SU-DHL-6 (cell line): ENCODE results near the gene PSKH1.

Experiments
- H2AFZ ChIP-seq: fragments of 200-600 bp; sonication (generic); 2 replicates; pipeline ENCODE4 v1.6.1; 2014; ENCODE audit warnings: low read depth, mild to moderate bottlenecking, moderate library complexity, mixed read lengths, antibody characterized with exemption, low read length; ENCODE audit not compliant: severe bottlenecking
- H3F3A ChIP-seq: fragments of 200-600 bp; shearing (Covaris generic); 2 replicates; pipeline ENCODE4 v1.6.0; 2016; ENCODE audit warnings: antibody characterized with exemption, mild to moderate bottlenecking; ENCODE audit not compliant: insufficient read depth
- H3K27ac ChIP-seq: fragments of 200-600 bp; sonication (generic); 2 replicates; pipeline ENCODE4 v1.5.1; 2016; ENCODE audit warnings: low read depth, mild to moderate bottlenecking, low read length, moderate library complexity, mixed read lengths
- H3K27me3 ChIP-seq: fragments of 200-600 bp; sonication (generic), shearing (Covaris generic); 2 replicates; pipeline ENCODE4 v1.6.0; 2014; ENCODE audit warnings: mild to moderate bottlenecking, low read length
- H3K36me3 ChIP-seq: fragments of 200-600 bp; sonication (generic); 2 replicates; pipeline ENCODE4 v1.6.1; 2014; ENCODE audit warnings: mild to moderate bottlenecking, low read length, mixed read lengths
- H3K4me2 ChIP-seq: fragments of 300-600, 200-600 bp; shearing (Covaris generic), sonication (generic); 2 replicates; pipeline ENCODE4 v1.6.0; 2014; ENCODE audit warnings: low read length, low read depth, mild to moderate bottlenecking; ENCODE audit not compliant: poor library complexity, severe bottlenecking
- H3K4me3 ChIP-seq: fragments of 200-600 bp; sonication (generic); 2 replicates; pipeline ENCODE4 v1.5.1; 2014; ENCODE audit warnings: antibody characterized with exemption, low read length, mild to moderate bottlenecking, mixed read lengths; ENCODE audit not compliant: insufficient read depth, poor library complexity, severe bottlenecking
- H3K79me2 ChIP-seq: fragments of 200-600 bp; sonication (generic); 2 replicates; pipeline ENCODE4 v1.6.1; 2014; ENCODE audit warnings: mild to moderate bottlenecking, low read length, moderate library complexity; ENCODE audit not compliant: insufficient read depth
- H3K9ac ChIP-seq: fragments of 200-600 bp; sonication (generic); 2 replicates; pipeline ENCODE4 v1.7.0; 2014; ENCODE audit warnings: mild to moderate bottlenecking, low read length
- H3K9me2 ChIP-seq: fragments of 200-600 bp; sonication (generic); replicated peaks from 2 replicates; pipeline ENCODE4 v1.6.1; 2014; ENCODE audit warnings: low read length; ENCODE audit not compliant: insufficient read depth
- H3K9me3 ChIP-seq: fragments of 200-600 bp; sonication (generic); 2 replicates; pipeline ENCODE4 v1.6.1; 2014; ENCODE audit warnings: low read length, mixed read lengths; ENCODE audit not compliant: insufficient read depth
- H4K20me1 ChIP-seq: fragments of 200-600 bp; sonication (generic); 2 replicates; pipeline ENCODE4 v1.6.1; 2014; ENCODE audit warnings: low read depth, mild to moderate bottlenecking, antibody characterized with exemption, low read length, moderate library complexity, mixed read lengths
- CTCF ChIP-seq: fragments of 200-600 bp; sonication (generic); IDR thresholded peaks from one replicate; pipeline ENCODE4 v1.5.1; 2017; ENCODE audit warnings: antibody characterized with exemption, mild to moderate bottlenecking, low read length, moderate library complexity; ENCODE audit not compliant: insufficient read depth, poor library complexity, severe bottlenecking
- EZH2phosphoT487 ChIP-seq: fragments of 200-600 bp; sonication (generic), shearing (Covaris generic); conservative IDR thresholded peaks from 2 replicates; pipeline ENCODE4 v1.6.1; 2018; ENCODE audit warnings: mild to moderate bottlenecking, antibody characterized with exemption, low read length, moderate library complexity, mixed read lengths

Gene PSKH1

GRCh38 chr16:67951485-67951884, 58.4 kb downstream of the PSKH1 start:
- Histone ChIP-seq H3K27me3 (no peaks in the 10 kb centered on the region), H3K4me2 (no peak overlapping the region), H3K4me3 (no peak overlapping the region), H3K9me3 (no peaks in the 10 kb centered on the region), H3K27ac (no peak overlapping the region), H4K20me1 (no peaks in the 10 kb centered on the region), H3K9ac (no peak overlapping the region), H3F3A (no peaks in the 10 kb centered on the region), H3K79me2 (no peaks in the 10 kb centered on the region), H3K36me3 (no peaks in the 10 kb centered on the region), H2AFZ (no peak overlapping the region), H3K9me2 (no peaks in the 10 kb centered on the region)
- TF ChIP-seq EZH2phosphoT487: no peak
- no peak for TF ChIP-seq CTCF

- Histone ChIP-seq H3K9me3 (no peaks in the 10 kb centered on the region), H3K27me3 (no peaks in the 10 kb centered on the region), H2AFZ (no peak overlapping the region), H3K4me3 (no peak overlapping the region), H3K9me2 (no peaks in the 10 kb centered on the region), H3K27ac (no peak overlapping the region), H4K20me1 (no peaks in the 10 kb centered on the region), H3F3A (no peaks in the 10 kb centered on the region), H3K9ac (no peak overlapping the region), H3K36me3 (no peaks in the 10 kb centered on the region), H3K4me2 (no peak overlapping the region), H3K79me2 (no peaks in the 10 kb centered on the region)
- TF ChIP-seq CTCF: no peak
- TF ChIP-seq EZH2phosphoT487: no peak
These were observed 60.8 kb downstream of the PSKH1 start for GRCh38 chr16:67953641-67954375.

- TF ChIP-seq CTCF (no peak), EZH2phosphoT487 (no peak)
- Histone ChIP-seq H3F3A (no peaks in the 10 kb centered on the region), H3K27ac (no peak overlapping the region), H3K9me3 (no peaks in the 10 kb centered on the region), H3K9me2 (no peaks in the 10 kb centered on the region), H2AFZ (no peak overlapping the region), H3K4me2 (no peak overlapping the region), H3K4me3 (no peak overlapping the region), H3K36me3 (no peaks in the 10 kb centered on the region), H4K20me1 (no peaks in the 10 kb centered on the region), H3K27me3 (no peaks in the 10 kb centered on the region), H3K9ac (no peak overlapping the region), H3K79me2 (no peaks in the 10 kb centered on the region)
These were observed 61.6 kb downstream of the PSKH1 start for GRCh38 chr16:67954421-67955196.
